OCI-M1 (cell line): ENCODE results near the gene GOLGA8K.
"Not testable (repeated sequence)": the region's sequence is repeated elsewhere in the genome, so short reads cannot be mapped to it uniquely, and the experiment has no call there.

Experiments
- DNase-seq: peaks from one replicate; lab custom pipeline; 2025; lab: John Stamatoyannopoulos, UW

Gene GOLGA8K

GRCh38 chr15:32403192-32403591 is at the start of gene GOLGA8K:
GOLGA8K (minus strand) TSS chr15:32403292; CDS start chr15:32403194, 98 bp downstream.
- not testable (repeated sequence) for DNase-seq

DNA sequence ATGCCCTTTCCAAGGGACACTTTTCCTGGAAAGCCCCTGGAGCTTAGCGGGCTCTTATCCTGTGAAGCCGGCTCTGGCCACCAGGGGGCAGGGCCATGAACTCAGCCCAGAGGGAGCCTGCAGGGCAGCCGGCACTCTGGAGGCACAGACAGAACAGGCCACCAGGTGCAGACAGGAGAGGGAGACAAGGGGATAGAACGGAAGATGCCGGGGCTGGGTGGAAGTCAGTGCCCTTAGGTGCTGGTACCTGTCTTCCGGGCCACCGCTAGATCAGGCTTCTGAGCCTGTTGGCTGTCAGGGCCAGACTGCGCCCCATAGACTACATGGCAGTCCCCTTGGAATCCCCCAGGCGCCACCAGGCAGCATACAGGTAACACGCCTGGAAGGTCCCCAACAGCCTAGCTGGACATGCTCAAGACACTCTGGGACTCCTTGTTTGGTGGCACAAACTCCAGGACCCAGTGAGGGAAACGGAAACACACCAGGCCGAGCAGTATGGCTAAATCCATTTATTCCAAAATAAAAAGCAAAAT is 37.4 kb upstream of the GOLGA8K start:
- DNase-seq = not testable (repeated sequence)

DNA sequence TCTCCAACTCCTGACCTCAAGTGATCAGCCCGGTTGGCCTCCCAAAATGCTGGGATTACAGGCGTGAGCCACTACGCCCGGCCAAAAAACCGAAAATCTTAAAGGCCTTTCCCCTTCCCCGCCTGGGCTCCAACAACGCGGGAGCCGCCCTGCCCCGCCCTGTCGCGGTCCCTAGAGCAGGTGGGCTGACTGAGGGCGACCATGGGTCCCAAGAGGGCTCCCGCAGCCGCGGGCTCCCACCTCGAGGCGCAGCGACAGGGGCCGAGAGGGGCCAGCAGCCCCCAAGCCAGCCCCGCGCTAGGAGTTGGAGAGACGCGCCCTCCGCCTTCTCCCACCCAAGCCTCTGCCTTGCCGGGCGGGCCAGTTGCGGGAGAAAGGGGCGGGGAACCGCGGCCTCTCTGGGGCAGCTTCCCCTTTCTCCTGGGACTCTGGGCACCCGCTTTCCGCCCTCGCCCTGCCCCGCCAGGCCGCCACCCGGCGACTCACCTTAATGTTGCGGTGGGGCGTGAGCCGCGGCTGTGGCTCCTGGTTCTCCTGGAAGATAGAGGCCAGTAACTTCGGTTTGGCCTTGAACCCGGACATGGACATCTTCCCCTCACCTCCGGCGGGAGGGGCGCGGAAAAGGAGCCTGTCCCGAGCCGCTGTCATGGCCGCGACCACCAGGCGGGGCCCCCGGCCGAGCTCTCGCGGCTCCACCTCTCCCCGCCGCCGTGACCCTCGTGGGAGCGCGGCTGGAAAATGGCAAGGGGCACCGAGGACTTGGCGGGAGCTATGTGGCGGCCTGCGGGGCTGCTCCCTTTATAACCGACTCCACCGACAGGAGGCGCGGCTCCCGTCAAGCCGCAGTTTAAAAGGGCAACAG is 31.2 kb upstream of the GOLGA8K start:
- DNase-seq = not testable (repeated sequence)

GRCh38 chr15:32427635-32428034 is 24.5 kb upstream of the GOLGA8K start:
- DNase-seq = not testable (repeated sequence)

DNA sequence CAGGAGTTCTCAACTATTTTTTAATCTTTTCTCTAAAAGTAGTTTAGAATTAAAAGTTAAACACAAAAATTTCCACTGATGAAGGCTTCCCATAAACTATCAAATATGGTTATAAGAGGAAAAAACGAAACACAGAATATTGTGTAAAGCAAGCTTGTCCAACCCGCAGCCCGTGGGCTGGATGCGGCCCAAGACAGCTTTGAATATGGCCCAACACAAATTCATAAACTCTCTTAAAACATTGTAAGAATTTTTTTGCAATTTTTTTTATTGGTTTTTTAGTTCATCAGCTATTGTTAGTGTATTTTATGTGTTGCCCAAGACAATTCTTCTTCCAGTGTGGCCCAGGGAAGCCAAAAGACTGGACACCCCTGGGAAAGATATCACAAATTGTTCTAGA is 23.4 kb upstream of the GOLGA8K start:
- not testable (repeated sequence) for DNase-seq

DNA sequence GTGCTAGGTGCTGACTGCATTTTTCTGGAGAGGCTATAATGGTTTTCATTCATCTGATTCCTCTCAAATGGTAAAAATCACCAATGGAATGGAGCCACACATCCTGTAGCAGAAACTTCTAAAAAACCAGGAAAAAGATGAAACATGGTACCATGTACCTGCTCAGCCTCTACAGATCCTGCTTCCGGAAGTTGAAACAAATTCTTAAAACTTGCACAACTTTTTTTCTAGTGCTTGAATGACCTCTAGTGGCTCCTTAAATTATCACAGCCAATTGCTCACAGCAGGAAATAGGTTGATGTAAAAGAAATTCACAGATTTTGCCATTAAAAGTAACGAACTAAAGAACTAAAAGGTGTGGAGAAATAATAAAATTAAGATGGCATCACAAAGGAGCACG is 4.8 kb upstream of the GOLGA8K start:
- DNase-seq = not testable (repeated sequence)

- DNase-seq = not testable (repeated sequence)
These were observed 6.6 kb downstream of the GOLGA8K start for GRCh38 chr15:32396522-32396921.

DNA sequence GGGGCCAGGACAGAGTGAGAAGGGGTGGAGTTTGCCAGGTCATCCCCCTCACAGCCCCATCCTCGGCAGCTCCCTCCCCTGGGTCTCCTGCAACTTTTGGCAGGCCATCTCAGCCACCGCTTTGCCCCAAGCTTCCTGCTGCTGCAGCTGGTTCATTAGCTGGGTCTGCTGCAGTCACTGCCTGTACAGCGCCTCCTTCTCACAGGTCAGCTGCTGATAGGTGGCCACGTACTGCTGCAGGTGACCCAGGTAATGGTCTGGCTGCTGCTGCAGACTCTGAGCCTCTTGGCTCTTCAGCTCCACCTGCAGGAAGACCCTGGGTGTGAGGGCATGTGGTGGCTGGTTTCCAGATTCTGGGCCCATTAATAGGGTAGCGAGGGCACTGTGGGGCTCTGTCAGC is 8.3 kb downstream of the GOLGA8K start:
- DNase-seq = not testable (repeated sequence)

- DNase-seq = not testable (repeated sequence)
These were observed 14.9 kb downstream of the GOLGA8K start for GRCh38 chr15:32388050-32388648.

DNA sequence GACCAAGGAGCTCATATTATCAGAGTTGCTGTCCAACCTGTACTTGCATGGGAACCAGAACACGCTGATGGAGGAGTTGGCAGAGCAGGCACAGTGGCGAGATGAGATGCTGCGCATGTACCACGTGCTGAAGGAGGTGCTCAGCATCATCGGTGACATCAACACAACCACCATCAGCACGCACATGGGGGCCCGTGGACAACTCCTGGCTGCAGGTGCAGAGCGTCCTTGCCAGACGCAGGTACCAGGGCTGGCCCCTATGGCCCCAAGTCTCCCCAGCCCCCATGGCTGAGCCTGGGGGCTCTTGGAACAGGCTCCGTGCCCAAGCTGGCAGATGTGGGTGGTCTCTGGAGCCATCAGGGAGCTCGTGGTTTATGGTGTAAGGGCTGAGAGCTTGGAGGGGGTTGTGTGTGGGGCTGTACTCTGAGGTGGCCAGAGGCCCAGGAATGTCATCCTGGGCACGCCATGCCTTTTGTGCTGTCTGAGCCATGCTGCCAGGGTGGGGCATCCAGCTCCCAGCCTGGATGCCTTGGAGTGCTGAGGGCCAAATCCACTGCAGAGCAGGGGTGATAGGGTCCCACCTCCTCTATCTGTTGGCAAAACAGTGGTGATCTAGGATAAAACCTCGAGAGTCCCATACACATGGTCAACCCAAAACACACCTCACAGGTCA is 17.1 kb downstream of the GOLGA8K start:
- DNase-seq = not testable (repeated sequence)

GRCh38 chr15:32374185-32374584 is 28.9 kb downstream of the GOLGA8K start:
- not testable (repeated sequence) for DNase-seq

GRCh38 chr15:32373707-32374106 is 29.4 kb downstream of the GOLGA8K start:
- not testable (repeated sequence) for DNase-seq

DNA sequence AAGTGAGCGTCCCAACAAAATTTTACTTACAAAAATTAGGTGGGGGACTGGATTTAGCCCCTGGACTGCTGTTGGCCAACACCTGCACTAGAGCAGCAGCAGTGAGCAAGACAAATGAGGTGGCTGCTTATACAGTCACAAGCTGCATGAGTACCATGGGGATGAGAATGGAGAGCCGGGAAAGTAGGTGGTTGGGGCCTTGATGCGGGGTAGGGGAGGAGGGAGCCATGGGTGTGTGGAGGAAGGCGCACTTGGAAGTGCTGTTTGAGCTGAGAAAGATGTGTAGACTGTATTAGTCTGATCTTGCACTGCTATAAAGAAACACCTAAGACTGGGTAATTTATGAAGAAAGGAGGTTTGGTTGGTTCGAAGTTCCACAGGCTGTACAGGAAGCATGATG is 31.0 kb downstream of the GOLGA8K start:
- not testable (repeated sequence) for DNase-seq

GRCh38 chr15:32370526-32370925 is 32.6 kb downstream of the GOLGA8K start:
- DNase-seq = not testable (repeated sequence)

GRCh38 chr15:32370064-32370463 is 33.0 kb downstream of the GOLGA8K start:
- DNase-seq = not testable (repeated sequence)

GRCh38 chr15:32366492-32366891 is 36.6 kb downstream of the GOLGA8K start:
- not testable (repeated sequence) for DNase-seq

DNA sequence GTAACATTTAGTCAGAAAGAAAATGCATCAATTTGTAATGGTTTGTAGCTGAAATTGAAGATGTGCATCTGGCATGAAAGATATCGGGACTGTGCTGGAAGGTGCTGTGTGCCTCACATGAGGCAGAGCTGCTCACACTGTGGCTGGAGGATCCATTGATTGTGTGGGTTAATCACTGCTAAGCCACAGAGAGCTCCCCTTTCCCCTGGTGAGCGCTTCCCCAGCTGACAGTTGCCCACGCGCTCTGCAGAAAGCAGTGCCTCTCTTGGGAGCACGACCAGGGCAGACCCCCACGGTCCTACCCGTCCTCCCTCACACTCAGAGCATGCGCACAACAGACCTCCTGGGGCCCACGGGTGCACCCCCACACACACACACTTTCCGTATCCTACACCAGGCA is 37.1 kb downstream of the GOLGA8K start:
- not testable (repeated sequence) for DNase-seq

DNA sequence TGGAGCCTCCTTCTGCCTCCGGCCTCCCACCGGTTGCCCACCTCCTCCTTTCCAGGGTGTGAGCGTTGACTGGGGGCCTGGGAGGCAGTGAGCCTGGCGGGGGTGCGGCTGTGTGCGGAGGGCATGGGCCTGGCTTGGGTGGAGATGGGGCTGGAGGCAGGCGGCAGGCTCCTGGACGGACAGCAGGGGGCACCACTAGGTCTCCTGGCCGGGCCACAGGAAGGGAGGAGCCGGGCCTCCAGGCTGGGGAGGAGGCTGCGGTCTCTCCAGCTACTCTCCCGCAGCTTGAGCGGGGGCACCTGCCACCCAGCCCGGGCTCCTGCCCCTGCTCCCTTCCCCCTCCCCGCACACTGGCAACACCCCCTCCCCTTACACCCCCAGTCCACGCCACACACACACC is 38.1 kb downstream of the GOLGA8K start:
- not testable (repeated sequence) for DNase-seq

DNA sequence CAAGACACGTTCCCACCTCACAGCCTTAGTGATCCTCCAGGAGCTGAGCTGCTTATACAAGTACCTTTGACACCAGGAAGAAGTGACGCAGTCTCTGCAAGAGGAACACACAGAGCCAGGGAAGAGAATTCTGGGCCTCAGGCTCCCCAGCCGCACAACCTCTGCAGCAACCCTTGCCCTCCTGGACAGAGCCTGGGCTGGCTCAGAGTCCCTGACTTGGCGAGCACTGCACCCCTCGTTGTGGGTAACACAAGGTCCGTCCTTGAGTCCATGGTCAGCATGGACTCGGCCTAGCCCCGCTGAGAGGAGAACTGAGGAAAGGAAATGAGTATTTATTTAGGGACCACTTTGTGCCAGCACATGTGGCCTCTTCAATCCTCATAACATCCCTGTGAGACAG is 39.6 kb downstream of the GOLGA8K start:
- DNase-seq = not testable (repeated sequence)

DNA sequence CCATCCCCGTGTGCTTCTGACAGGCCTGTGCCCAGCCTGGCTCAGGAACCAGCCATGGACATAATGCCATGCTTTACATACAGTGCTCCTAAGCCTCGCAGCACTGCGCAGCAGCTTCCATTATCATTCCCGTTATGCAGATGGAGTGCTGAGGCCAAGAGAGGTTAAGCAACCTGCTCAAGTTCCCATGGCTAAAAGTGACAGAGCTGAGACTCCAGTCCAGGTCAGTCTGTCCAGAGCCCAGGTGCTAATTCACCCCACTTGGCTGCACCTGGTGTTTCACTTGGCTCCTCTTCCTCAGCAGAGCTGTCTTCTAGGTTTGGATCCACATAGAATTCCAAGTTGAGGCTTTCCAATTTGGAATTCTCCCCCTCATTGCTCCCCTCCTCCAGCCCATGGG is 41.4 kb downstream of the GOLGA8K start:
- DNase-seq = not testable (repeated sequence)

DNA sequence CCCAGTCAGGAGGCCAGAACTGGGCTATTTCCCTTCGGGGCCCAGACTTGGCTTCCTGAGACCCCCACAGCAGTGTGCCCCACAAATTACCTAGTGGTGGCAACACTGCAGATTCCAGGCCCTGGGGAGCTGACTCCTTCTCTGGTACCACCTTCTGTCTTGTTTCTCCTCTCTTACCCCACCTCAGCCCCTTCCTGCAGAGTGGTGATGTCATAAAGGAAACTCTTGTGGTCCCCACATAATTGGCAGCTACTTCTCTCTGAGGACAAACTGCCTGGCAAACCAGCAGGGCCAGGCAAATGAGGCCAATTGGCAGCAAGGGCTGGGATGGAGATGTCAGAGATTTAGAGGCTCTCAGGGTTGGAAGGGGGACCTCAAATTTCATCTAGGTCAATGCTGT is 44.6 kb downstream of the GOLGA8K start:
- DNase-seq = not testable (repeated sequence)

DNA sequence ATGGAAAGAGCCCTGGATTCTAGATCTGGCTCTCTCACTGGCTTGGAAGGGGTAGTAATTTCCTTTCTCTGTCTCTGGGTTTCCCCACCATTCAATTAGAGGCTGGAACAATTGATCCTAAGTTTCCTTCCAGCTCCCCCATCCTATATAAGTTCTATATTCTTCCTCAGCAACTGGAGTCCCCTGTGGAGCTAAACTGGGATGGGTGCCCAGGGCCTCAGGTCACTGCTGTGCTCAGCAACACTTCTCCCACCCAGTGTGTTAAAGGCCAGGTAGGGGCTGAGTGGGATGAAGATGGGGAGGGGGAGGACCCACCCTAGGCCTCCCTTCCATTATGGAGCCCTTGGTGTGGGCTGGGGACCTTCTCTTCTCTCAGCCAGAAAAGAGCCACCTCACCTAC is 46.2 kb downstream of the GOLGA8K start:
- DNase-seq = not testable (repeated sequence)
